Transverse colon (tissue), 4 donors: ENCODE measurements around the gene CSGALNACT2. TPM values are rescaled to one million over a fixed set of nuclear protein-coding genes. Genes with fewer than 3 reads are reported as not detected.
A peak's percentile ranks its signal among the peaks of the same experiment; 100 is the strongest.

Experiments
- DNase-seq: peaks from one replicate; pipeline ENCODE4 v3.0.0-alpha.2; 2019
- H3K27ac ChIP-seq, 4 donors: fragments of 200-600 bp; sonication (generic); 2 replicates each; pipeline ENCODE4 v1.5.1; 2016 to 2018; ENCODE audit warnings: inconsistent platforms in 4 of 4
- H3K27me3 ChIP-seq: fragments of 200-600 bp; sonication (generic); 2 replicates; pipeline ENCODE4 v1.5.1; 2017; ENCODE audit warnings: inconsistent platforms
- H3K36me3 ChIP-seq, 4 donors: fragments of 200-600 bp; sonication (generic); 2 replicates each; pipeline ENCODE4 v1.5.1; 2017 to 2019; ENCODE audit warnings: inconsistent platforms in 4 of 4
- H3K4me1 ChIP-seq, 4 donors: fragments of 200-600 bp; sonication (generic); 2 replicates each; pipeline ENCODE4 v1.5.1; 2017 to 2020; ENCODE audit warnings: inconsistent platforms in 4 of 4
- H3K4me3 ChIP-seq, 4 donors: fragments of 200-600 bp; sonication (generic); 1 replicate in 1 of 4; 2 replicates in 3 of 4; pipeline versions ENCODE4 v1.5.1 to v1.6.1; 2017 to 2019; ENCODE audit warnings: inconsistent platforms in 4 of 4
- H3K9me3 ChIP-seq, 2 donors: fragments of 200-600 bp; sonication (generic); 2 replicates each; pipeline ENCODE4 v1.5.1; 2017 to 2019; ENCODE audit warnings: inconsistent platforms in 2 of 2
- EP300 ChIP-seq: sonication (generic); formaldehyde crosslinking; IDR thresholded peaks from one replicate; pipeline ENCODE4 v1.6.1; 2017; ENCODE audit warnings: antibody characterized with exemption, low read depth
- POLR2A ChIP-seq: fragments of 450-650 bp; IDR thresholded peaks from one replicate; pipeline ENCODE4 v1.6.1; 2016; ENCODE audit warnings: antibody characterized with exemption, mild to moderate bottlenecking, moderate library complexity
- POLR2AphosphoS5 ChIP-seq, 3 donors: sonication (generic); formaldehyde crosslinking; IDR thresholded peaks; one replicate each; pipeline ENCODE4 v1.6.1; 2016; ENCODE audit warnings: antibody characterized with exemption in 3 of 3
- WGBS, 2 donors: methylation state at CpG; one replicate each; pipeline ENCODE4 v1.1.5; 2018; ENCODE audit warnings: low coverage in 1 of 2; 5-methylcytosine and 5-hydroxymethylcytosine counted together
- in situ Hi-C, 4 donors: fragments of 200-750 bp; cut with MboI; loops; one replicate each; pipeline versions ENCODE4 v1.15.0 to v1.15.1; 2017; ENCODE audit warnings: low sequenced_read_pairs in 3 of 4, low pct_ligation_motif_present in 1 of 4, low pct_unique_long_range_greater_than_20kb in 1 of 4
- intact Hi-C: fragments of 100-400 bp; cut with DNase I; formaldehyde crosslinking; loops from one replicate; pipeline ENCODE4 v1.15.1; 2023; ENCODE audit warnings: low total_unique reads
- total RNA-seq, 4 donors: library from RNA; depleted of rRNA; stranded (reverse); fragments of >200 nt; gene quantifications; one replicate each; pipeline ENCODE4 v1.1.0, GENCODE V29; 2016
- TF ChIP-seq, protein P1 (sequence below), 5 experiments: fragments of 200-600 bp in 3 of 5; fragments of 450-650 bp in 2 of 5; sonication (generic) in 3 of 5; IDR thresholded peaks; 1 replicate in 2 of 5; 2 replicates in 3 of 5; pipeline ENCODE4 v1.5.1; 2016 to 2017; ENCODE audit warnings: antibody characterized with exemption in 5 of 5, inconsistent platforms in 3 of 5, mild to moderate bottlenecking in 2 of 5, moderate library complexity in 1 of 5

Gene CSGALNACT2
- total RNA-seq, 4 donors from 2014 or later, result 4.1 to 15.5 (median 10.9) TPM

- WGBS, 2 donors, result 64% methylated on average over 14 of the region's 15 CpGs; no CpG with 5 or more reads in 1 of the 2 donors
- DNase-seq, result no peak
- Histone ChIP-seq H3K9me3 (no peaks in the 10 kb centered on the region), H3K27ac (no peak overlapping the region), H3K4me3 (no peak overlapping the region), H3K36me3 (no peaks in the 10 kb centered on the region), H3K27me3 (no peaks in the 10 kb centered on the region), H3K4me1 (peaks cover 0 to 13% (median 9%) of the 10 kb centered on the region in 4 donors)
- intact Hi-C loops (no loop called here), in situ Hi-C loops (no loop called here)
- TF ChIP-seq, protein P1, sequence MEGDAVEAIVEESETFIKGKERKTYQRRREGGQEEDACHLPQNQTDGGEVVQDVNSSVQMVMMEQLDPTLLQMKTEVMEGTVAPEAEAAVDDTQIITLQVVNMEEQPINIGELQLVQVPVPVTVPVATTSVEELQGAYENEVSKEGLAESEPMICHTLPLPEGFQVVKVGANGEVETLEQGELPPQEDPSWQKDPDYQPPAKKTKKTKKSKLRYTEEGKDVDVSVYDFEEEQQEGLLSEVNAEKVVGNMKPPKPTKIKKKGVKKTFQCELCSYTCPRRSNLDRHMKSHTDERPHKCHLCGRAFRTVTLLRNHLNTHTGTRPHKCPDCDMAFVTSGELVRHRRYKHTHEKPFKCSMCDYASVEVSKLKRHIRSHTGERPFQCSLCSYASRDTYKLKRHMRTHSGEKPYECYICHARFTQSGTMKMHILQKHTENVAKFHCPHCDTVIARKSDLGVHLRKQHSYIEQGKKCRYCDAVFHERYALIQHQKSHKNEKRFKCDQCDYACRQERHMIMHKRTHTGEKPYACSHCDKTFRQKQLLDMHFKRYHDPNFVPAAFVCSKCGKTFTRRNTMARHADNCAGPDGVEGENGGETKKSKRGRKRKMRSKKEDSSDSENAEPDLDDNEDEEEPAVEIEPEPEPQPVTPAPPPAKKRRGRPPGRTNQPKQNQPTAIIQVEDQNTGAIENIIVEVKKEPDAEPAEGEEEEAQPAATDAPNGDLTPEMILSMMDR (IDR thresholded peaks at IDR 0.05), result peak in 2 of 5 experiments; percentile 9 to 14
- no peak for TF ChIP-seq POLR2A
Measured at GRCh38 chr10:43197834-43198681, 59.8 kb downstream of the CSGALNACT2 start.

GRCh38 chr10:43198682-43199005 is 60.4 kb downstream of the CSGALNACT2 start:
- Histone ChIP-seq H3K27ac (no peak overlapping the region), H3K4me3 (no peak overlapping the region), H3K36me3 (no peaks in the 10 kb centered on the region), H3K4me1 (peaks cover 0 to 13% (median 9%) of the 10 kb centered on the region in 4 donors), H3K27me3 (no peaks in the 10 kb centered on the region), H3K9me3 (no peaks in the 10 kb centered on the region)
- no peak for DNase-seq
- TF ChIP-seq EP300 (no peak), POLR2AphosphoS5 (IDR thresholded peaks at IDR 0.05) (no peak), POLR2A (no peak)
- TF ChIP-seq, protein P1 (IDR thresholded peaks at IDR 0.05), result no peak
- in situ Hi-C loops, result no loop called here
- WGBS, 2 donors, result 86% methylated on average over 10 of the region's 10 CpGs; no CpG with 5 or more reads in 1 of the 2 donors
- intact Hi-C loops, result no loop called here

- no peak for DNase-seq
- TF ChIP-seq, protein P1 (IDR thresholded peaks at IDR 0.05), result no peak
- no peak for TF ChIP-seq EP300
- no peak for TF ChIP-seq POLR2A
- TF ChIP-seq POLR2AphosphoS5 (IDR thresholded peaks at IDR 0.05), result no peak
- no peak overlapping the region for H3K4me3 ChIP-seq
- intact Hi-C loops, result no loop called here
- in situ Hi-C loops, result no loop called here
- peaks cover 0 to 13% (median 9%) of the 10 kb centered on the region in 4 donors for H3K4me1 ChIP-seq
- no peaks in the 10 kb centered on the region for H3K27me3 ChIP-seq
- WGBS, 2 donors, result 93 to 98% methylated on average over 3 to 8 of the region's 16 CpGs
- H3K9me3 ChIP-seq, result no peaks in the 10 kb centered on the region
- no peaks in the 10 kb centered on the region for H3K36me3 ChIP-seq
- no peak overlapping the region for H3K27ac ChIP-seq
Measured at GRCh38 chr10:43199088-43199683, 60.9 kb downstream of the CSGALNACT2 start.

DNA sequence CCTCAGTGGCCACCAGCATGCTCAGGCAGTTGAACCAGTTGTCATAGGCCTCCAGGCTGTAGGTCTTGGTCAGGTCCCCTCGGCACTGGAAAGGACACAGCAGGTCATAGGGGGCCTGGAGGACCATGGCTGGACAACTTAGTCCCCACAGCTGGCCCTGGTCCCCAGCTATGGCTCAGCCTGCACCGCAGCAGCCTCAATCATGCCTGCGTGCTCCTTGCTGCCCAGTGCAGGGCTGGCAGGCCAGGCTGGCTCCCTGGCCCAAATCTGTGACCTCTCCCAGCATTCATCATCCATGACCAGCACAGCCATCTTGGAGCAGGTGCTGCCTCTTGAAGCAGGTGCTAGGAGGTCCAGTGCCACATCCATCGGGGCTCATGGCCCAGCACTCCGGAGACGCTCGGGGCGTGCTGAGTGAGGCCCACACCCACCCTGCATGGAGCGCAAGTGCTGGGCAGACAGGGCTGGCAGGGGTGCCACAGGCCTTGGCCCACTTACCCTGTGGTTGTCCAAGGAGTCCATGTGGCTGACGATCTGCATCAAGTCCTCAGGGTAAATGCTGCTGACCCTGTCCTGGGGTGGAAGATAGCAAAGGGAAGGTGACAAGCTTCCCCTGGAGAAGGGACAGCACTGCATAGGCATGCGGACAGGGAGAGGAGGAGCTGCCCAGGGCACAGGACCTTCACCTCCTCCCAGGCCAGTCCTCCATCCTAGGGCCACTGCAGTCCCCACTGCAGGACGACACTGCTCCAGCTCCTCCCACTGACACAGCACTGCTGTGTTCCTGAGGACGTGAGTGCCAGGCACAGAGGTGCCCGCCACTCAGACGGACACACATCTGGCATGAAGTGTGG is 61.7 kb downstream of the CSGALNACT2 start:
- H3K27me3 ChIP-seq, result no peaks in the 10 kb centered on the region
- H3K4me1 ChIP-seq, result peaks cover 0 to 15% (median 9%) of the 10 kb centered on the region in 4 donors
- H3K27ac ChIP-seq, result no peak overlapping the region
- no peaks in the 10 kb centered on the region for H3K36me3 ChIP-seq
- TF ChIP-seq POLR2AphosphoS5 (IDR thresholded peaks at IDR 0.05), result no peak
- no peaks in the 10 kb centered on the region for H3K9me3 ChIP-seq
- DNase-seq, result no peak
- intact Hi-C loops, result no loop called here
- no peak overlapping the region for H3K4me3 ChIP-seq
- in situ Hi-C loops, result no loop called here
- 96% methylated on average over 15 of the region's 15 CpGs; no CpG with 5 or more reads in 1 of the 2 donors for WGBS, 2 donors
